Effector memory CD8-positive, alpha-beta T cell (primary cell): ENCODE measurements around the gene TBL1XR1.
"Not testable (repeated sequence)": the region's sequence is repeated elsewhere in the genome, so short reads cannot be mapped to it uniquely, and the experiment has no call there.

ENCODE experiments used
- ATAC-seq: fragments of 150-1000 bp; cut with Tn5 transposase; replicated peaks from 2 replicates; pipeline ENCODE4 v1.10.0; 2021; ENCODE audit warnings: mild to moderate bottlenecking, moderate library complexity
- DNase-seq, 3 experiments: peaks; one replicate each; pipeline ENCODE4 v3.0.0; 2021
- H3K27ac Mint-ChIP-seq, 2 donors: one replicate each; pipeline ENCODE4 v1.8.0; 2022; ENCODE audit warnings: mild to moderate bottlenecking in 2 of 2, mixed read lengths in 2 of 2, moderate library complexity in 2 of 2
- H3K27me3 Mint-ChIP-seq, 2 donors: one replicate each; pipeline ENCODE4 v1.8.0; 2022; ENCODE audit warnings: mixed read lengths in 2 of 2
- H3K36me3 Mint-ChIP-seq: one replicate; pipeline ENCODE4 v1.8.0; 2022; ENCODE audit warnings: mild to moderate bottlenecking, moderate library complexity, mixed read lengths; ENCODE audit not compliant: insufficient read depth
- H3K4me1 Mint-ChIP-seq, 2 donors: one replicate each; pipeline ENCODE4 v1.8.0; 2022; ENCODE audit warnings: low read depth in 2 of 2, mixed read lengths in 2 of 2
- H3K4me3 Mint-ChIP-seq, 2 donors: one replicate each; pipeline ENCODE4 v1.8.0; 2022; ENCODE audit warnings: mild to moderate bottlenecking in 2 of 2, mixed read lengths in 2 of 2, moderate library complexity in 2 of 2
- H3K9me3 Mint-ChIP-seq, 2 donors: one replicate each; pipeline ENCODE4 v1.8.0; 2022; ENCODE audit warnings: mixed read lengths in 2 of 2

TBL1XR1 gene

DNA sequence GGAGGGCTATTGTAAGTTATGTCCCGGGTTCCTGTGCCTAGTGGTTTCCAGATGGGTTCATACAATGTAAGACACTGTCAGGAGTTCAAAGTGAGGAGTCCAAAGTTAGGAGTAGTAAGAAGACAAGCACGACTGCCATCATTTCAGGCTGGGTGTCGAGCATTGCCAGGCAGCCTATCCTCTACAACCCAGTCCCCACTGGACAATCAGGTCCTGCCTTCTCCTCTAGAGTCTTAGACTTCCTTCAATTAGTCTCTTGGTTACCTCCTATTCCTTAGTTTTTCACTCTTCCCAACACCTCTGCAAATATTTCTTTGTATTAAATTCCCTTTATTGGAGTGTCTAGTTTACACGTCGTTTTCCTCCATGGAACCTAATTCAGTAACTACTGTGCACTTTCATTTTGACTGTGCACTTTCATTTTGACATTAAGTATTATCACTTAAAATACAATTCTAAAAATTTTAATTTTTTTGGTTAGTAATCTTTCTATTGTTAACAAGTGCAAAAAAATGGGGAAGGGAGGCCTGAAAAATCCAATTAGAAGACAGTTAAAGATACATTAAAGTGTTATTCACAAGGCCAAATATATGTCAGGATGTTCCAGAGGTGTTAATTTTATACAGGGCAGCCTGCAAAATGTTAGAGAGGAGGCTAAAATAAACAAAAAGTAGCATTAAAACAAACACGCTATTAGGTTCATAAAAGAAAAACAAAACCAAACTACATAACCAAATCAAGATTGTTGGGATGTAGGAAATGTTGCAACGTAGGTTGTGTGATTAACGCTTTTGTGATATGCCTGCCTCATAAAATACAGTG, 155.3 kb downstream of the TBL1XR1 start:
- peaks cover 6 to 21% of the 10 kb centered on the region in 2 donors for H3K4me1 Mint-ChIP-seq
- H3K36me3 Mint-ChIP-seq: peaks cover 32% of the 10 kb centered on the region
- ATAC-seq (no peak), DNase-seq (no peak)
- no peaks in the 10 kb centered on the region for H3K9me3 Mint-ChIP-seq
- H3K27me3 Mint-ChIP-seq: no peaks in the 10 kb centered on the region
- H3K4me3 Mint-ChIP-seq: peak overlapping the region; percentile 17 to 20
- H3K27ac Mint-ChIP-seq: peak overlapping the region; percentile 61 to 70

DNA sequence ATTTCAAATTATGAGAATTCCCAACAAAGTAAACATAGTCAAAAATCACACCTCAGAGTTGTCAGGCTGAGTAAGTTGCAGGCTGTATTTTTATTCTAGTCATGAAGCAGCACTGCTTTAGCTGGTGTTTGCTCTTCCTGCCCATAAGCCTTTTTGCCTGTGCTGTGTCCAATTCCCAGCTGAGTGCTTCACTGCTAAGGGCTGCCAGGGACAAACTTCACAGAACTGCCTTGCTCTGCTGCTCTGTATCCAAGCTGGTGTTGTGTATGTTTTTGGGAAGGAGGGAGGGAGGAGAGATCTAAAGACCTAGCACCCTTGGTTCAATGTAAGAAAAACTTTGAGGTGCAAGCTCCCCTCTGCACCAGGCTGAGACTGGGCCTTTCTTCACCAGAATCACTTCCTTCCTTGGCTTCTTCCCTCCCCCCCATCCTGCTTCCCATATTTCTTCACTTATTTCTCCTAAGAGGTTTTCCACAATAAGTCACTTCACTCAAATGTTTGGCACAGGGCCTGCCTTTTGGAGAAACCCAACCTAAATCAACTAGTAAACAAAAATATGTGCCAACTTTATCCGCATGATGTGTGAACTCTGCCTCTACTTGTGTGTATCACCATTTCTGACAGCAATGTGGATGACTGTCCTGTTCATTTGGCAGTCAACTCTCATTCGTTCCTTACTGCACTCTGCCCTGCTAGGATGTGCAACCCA, 156.1 kb downstream of the TBL1XR1 start:
- peak overlapping the region; percentile 61 to 70 for H3K27ac Mint-ChIP-seq
- H3K36me3 Mint-ChIP-seq: peaks cover 36% of the 10 kb centered on the region
- peak overlapping the region in 1 of 2 donors; percentile 20 for H3K4me3 Mint-ChIP-seq
- ATAC-seq: no peak
- H3K9me3 Mint-ChIP-seq: no peaks in the 10 kb centered on the region
- no peak for DNase-seq
- H3K27me3 Mint-ChIP-seq: no peaks in the 10 kb centered on the region
- peaks cover 6 to 24% of the 10 kb centered on the region in 2 donors for H3K4me1 Mint-ChIP-seq

DNA sequence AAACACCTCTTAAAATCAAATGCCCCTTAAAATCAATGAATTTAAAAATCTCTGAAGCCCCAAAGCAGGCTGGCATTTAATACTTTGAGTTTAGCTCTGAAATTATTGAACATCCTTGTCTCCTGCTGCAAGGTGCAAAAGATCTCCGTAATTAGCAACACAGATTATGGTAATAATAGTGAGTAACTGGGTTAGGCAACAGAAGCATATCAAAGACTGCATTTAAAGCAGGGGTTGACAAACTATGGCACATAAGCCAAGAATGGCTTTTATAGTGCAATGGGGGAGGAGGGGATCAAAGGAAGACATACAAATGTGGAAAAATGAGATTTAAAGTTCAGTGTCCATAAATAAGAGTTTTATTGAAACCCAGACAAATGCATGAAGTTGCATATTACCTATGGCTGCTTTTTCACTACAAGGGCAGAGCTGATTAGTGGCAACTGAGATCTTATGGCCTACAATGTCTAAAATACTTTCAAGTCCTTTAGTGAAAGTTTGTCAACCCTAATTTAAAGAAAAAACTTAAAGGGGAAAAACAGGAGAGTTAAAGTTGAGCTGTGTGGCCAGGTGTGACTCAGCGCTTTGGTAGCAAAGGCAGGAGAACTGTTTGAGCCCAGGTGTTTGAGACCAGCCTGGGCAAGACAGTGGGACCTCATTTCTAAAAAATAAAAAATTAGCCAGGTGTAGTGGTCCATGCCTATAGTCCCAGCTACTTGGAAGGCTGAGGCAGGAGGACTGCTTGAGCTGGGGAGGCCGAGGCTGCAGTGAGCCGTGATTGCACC, 157.6 kb downstream of the TBL1XR1 start:
- H3K9me3 Mint-ChIP-seq: no peaks in the 10 kb centered on the region
- no peak overlapping the region for H3K4me3 Mint-ChIP-seq
- H3K27ac Mint-ChIP-seq: peak overlapping the region in 1 of 2 donors; percentile 64
- peaks cover 25% of the 10 kb centered on the region for H3K36me3 Mint-ChIP-seq
- no peaks in the 10 kb centered on the region for H3K27me3 Mint-ChIP-seq
- DNase-seq (no peak), ATAC-seq (no peak)
- H3K4me1 Mint-ChIP-seq: peaks cover 6 to 26% of the 10 kb centered on the region in 2 donors

DNA sequence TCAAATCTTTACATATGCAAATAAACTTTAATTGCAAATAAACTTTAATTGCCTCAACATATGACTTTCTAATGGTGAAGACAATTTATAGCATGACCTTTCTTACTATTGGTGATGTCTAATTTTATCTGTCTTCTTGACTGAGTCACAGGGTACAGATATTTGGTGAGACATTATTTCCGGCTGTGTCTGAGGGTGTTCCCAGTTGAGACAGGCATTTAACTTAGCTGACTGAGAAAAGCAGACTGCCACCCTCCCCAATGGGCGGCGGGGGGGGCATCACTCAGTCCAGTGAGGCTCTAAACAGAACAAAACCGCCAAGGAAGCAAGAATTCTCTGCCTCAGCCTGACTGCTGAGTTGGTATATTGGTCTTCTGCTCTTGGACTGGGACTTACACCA, 160.0 kb downstream of the TBL1XR1 start:
- no peak overlapping the region for H3K4me3 Mint-ChIP-seq
- no peak overlapping the region for H3K27ac Mint-ChIP-seq
- H3K27me3 Mint-ChIP-seq: no peaks in the 10 kb centered on the region
- H3K9me3 Mint-ChIP-seq: no peaks in the 10 kb centered on the region
- DNase-seq (no peak), ATAC-seq (no peak)
- H3K36me3 Mint-ChIP-seq: peaks cover 35% of the 10 kb centered on the region
- H3K4me1 Mint-ChIP-seq: peaks cover 6 to 22% of the 10 kb centered on the region in 2 donors

DNA sequence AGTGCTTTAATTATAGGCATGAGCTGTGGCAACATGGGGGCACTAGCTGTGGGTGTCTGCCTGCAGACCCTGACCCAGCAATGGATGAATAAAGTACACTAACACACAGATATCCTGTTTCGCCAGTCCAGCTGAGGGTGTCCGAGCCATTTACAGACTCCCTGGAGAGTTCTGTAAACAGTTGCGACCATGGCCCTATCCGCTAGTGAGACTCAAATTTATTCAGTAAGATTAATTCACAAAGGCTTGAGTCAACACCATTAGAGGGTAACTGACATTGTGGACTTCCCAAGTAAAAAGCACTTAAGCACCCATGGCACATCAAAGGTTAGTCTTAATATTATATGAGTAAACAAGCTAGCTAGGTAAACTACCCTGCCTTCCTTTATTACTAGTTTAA, 161.6 kb downstream of the TBL1XR1 start:
- no peak for DNase-seq
- no peaks in the 10 kb centered on the region for H3K9me3 Mint-ChIP-seq
- no peak overlapping the region for H3K4me3 Mint-ChIP-seq
- no peak for ATAC-seq
- peaks cover 0 to 10% of the 10 kb centered on the region in 2 donors for H3K4me1 Mint-ChIP-seq
- peak overlapping the region; percentile 1 to 26 for H3K27ac Mint-ChIP-seq
- H3K36me3 Mint-ChIP-seq: peaks cover 46% of the 10 kb centered on the region
- H3K27me3 Mint-ChIP-seq: no peaks in the 10 kb centered on the region

DNA sequence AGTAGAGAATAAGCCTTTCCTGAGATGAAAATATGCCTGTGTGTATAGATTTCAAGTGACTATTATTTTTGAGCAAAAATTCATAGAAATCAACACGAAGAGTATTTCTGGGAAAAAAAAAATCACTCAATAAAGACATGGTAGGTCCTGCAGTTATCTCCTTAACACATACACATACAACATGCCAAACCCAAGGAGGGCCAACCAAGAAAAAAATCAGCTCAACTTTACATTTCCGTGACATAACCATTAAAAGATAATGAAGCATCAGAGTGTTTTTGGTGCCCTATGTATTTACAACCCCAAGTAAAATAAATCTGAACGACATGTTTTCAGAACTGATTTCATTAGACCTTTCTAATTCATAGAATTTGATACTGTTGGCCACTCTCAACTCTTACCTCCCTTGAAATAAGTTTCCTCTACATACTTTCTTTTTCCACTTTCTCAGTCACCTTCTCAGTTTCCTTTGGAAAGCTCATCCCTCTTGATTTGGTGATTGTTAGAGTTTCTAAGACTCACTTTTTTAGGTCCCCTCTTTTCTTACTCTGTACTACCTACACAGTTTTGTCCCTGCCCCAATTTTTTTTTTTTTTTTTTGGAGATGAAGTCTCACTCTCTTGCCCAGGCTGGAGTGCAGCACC, 162.3 kb downstream of the TBL1XR1 start:
- H3K36me3 Mint-ChIP-seq: peaks cover 51% of the 10 kb centered on the region
- H3K4me1 Mint-ChIP-seq: peaks cover 0 to 10% of the 10 kb centered on the region in 2 donors
- H3K9me3 Mint-ChIP-seq: no peaks in the 10 kb centered on the region

DNA sequence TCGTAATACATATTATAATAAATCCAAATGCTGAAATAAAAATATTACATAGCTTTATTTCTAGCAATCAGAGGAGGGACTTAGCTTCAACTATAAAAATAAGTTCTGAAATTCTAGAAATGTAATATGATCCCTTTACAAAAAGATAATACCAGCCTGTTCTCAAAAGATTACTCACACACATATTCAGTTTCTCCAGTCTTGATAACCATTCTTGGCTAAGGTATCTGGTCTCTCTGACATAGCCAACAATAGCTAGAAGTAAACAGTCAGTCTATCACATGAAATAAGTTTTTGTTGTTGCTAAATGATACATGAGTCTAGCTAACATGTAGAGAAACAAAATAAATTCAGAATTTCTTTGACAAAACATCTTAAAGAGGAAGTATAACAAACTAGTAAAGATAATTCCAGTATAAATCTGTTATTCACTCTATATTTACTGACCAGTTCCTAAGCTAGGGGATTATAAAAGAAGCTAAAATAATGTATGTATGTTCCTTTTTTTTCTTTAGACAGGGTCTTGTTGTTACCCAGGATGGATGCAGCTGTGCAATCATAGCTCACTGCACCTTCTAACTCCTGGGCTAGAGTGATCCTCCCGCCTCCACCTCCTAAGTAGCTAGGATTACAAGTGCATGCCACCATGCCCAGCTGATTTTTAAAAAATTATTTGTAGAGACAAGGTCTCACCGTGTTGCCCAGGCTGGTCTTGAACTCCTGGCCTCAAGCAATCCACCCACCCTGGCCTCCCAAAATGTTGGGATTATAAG, 170.6 kb downstream of the TBL1XR1 start:
- no peak for ATAC-seq
- H3K4me3 Mint-ChIP-seq: no peak overlapping the region
- H3K27ac Mint-ChIP-seq: peak overlapping the region; percentile 44 to 46
- no peaks in the 10 kb centered on the region for H3K9me3 Mint-ChIP-seq
- no peaks in the 10 kb centered on the region for H3K27me3 Mint-ChIP-seq
- DNase-seq: no peak
- peaks cover 53% of the 10 kb centered on the region for H3K36me3 Mint-ChIP-seq
- H3K4me1 Mint-ChIP-seq: no peaks in the 10 kb centered on the region

More for the DNA sequence above, 162.3 kb downstream of the TBL1XR1 start:
- DNase-seq (no peak), ATAC-seq (no peak)
- Mint-ChIP-seq H3K27ac (peak overlapping the region; percentile 1 to 26), H3K27me3 (no peaks in the 10 kb centered on the region), H3K4me3 (no peak overlapping the region)

DNA sequence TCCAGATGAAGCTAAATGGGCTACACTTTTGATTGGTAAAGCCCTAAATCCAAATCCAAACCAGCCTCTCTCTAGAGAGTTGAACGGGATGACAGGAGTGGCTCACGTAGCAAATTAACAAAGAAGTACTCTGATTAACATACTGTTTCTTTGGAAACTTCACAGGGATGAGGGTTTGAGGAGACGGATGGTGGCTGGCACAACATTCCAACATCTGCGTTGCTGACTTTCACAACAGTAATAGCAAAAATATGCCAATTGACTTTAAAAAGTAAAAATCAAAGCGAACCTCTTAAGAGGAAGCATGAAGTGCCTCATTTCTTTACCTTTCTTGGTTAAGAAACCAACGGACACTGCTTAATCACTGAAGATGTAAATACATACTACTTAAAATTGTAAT, 181.4 kb downstream of the TBL1XR1 start:
- peaks cover 0 to 2% of the 10 kb centered on the region in 2 donors for H3K9me3 Mint-ChIP-seq
- H3K4me1 Mint-ChIP-seq: peaks cover 0 to 2% of the 10 kb centered on the region in 2 donors
- H3K4me3 Mint-ChIP-seq: no peak overlapping the region
- ATAC-seq (no peak), DNase-seq (no peak)
- no peaks in the 10 kb centered on the region for H3K27me3 Mint-ChIP-seq
- H3K27ac Mint-ChIP-seq: no peak overlapping the region
- peaks cover 12% of the 10 kb centered on the region for H3K36me3 Mint-ChIP-seq

DNA sequence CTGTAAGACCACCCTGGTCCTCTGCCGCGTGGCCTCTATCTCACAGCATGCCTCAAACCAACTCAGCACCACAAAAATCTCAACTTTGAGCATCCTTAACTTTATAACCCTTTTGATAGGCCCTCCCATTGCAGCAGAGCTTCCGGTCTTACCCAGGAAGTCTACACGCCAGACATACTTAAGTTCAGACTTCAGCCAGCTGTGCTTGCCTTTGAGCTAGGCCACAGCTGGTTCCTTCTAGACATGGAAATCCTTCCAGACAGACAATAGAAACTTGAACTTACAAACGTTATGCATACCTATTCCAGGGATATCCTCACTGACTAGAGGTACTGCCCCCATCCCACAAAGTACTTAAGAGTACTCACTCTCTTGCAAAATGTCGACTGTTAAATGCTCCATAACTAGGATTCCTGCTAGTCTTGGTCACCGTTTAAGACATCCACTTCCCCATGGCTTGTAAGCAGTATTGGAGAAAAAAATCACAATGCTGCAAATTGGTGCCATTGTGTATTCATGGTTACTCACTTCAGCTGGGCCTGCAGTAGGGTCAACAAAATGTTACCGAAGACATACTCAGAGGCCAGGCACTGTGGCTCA, 183.5 kb downstream of the TBL1XR1 start:
- Mint-ChIP-seq H3K9me3 (peaks cover 0 to 2% of the 10 kb centered on the region in 2 donors), H3K27ac (peak overlapping the region in 1 of 2 donors; percentile 24), H3K4me3 (no peak overlapping the region), H3K36me3 (peaks cover 7% of the 10 kb centered on the region), H3K4me1 (peaks cover 0 to 1% of the 10 kb centered on the region in 2 donors), H3K27me3 (no peaks in the 10 kb centered on the region)
- ATAC-seq (no peak), DNase-seq (no peak)

DNA sequence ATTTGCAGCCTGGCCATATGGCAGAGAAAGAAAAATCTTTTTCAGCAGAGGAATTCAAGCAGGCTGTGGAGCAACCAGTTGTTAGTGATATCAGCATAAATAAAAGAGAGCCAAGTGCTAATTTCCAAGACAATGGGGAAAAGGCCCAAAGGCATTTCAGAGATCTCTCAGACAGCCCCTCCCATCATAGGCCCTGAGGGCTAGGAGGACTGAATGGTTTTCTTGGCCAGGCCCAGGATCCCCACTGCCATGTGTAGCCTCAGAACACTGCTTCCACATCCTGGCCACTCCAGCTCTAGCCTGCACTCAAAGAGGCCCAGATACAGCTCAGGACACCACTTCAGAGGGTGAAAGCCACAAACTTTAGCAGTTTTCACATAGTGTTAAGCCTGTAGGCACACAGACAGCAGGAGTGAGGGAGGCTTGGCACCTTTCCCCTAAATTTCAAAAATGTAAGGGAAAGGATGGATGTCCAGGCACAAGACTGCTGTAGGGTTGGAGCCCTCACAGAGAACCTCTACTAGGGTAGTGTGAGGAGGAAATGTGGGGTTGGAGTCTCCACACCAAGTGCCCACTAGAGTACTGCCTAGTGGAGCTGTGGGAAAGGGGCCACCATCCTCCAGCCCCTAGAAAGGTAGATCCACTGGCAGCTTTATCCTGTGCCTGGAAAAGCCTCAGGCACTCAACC, 191.4 kb downstream of the TBL1XR1 start:
- Mint-ChIP-seq H3K27ac (no peak overlapping the region), H3K27me3 (no peaks in the 10 kb centered on the region), H3K9me3 (peaks cover 0 to 6% of the 10 kb centered on the region in 2 donors), H3K4me1 (no peaks in the 10 kb centered on the region), H3K4me3 (no peak overlapping the region), H3K36me3 (peaks cover 5% of the 10 kb centered on the region)
- DNase-seq (no peak), ATAC-seq (no peak)

DNA sequence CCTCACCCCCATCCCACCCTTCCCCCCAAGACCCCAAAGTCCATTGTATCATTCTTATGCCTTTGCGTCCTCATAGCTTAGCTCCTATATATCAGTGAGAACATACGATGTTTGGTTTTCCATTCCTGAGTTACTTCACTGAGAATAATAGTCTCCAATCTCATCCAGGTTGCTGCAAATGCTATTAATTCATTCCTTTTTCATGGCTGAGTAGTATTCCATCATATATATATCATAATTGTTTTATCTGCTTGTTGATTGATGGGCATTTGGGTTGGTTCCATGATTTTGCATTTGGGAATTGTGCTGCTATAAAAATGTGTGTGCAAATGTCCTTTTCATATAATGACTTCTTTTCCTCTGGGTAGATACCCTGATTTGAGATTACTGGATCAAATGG, 197.1 kb downstream of the TBL1XR1 start:
- not testable (repeated sequence) for H3K36me3 Mint-ChIP-seq, H3K9me3 Mint-ChIP-seq, H3K4me3 Mint-ChIP-seq, DNase-seq, ATAC-seq, H3K27me3 Mint-ChIP-seq, H3K4me1 Mint-ChIP-seq, H3K27ac Mint-ChIP-seq

DNA sequence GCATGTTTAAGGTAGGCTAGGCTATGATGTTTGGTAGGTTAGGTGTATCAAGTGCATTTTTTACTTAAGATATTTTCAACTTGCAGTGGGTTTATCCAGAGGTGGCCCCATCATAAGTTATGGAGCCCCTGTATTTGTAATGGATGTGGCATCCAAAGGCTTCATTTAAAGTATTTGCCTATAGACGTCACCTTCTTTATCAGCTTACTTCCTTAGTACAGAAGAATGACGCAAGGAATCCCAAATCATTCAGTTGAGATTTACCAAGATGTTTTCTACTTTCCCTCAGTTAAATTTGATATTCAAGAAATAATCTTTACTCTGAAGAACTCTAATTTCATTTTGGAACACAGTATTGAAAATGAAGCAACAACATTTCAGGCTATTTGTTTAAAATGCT, 201.3 kb downstream of the TBL1XR1 start:
- DNase-seq (no peak), ATAC-seq (no peak)
- Mint-ChIP-seq H3K27ac (no peak overlapping the region), H3K4me1 (no peaks in the 10 kb centered on the region), H3K4me3 (no peak overlapping the region), H3K36me3 (no peaks in the 10 kb centered on the region), H3K9me3 (peaks cover 7% of the 10 kb centered on the region in 2 donors), H3K27me3 (peaks cover 0 to 9% of the 10 kb centered on the region in 2 donors)
